ENCODE data around the gene EXOC7.

DNA sequence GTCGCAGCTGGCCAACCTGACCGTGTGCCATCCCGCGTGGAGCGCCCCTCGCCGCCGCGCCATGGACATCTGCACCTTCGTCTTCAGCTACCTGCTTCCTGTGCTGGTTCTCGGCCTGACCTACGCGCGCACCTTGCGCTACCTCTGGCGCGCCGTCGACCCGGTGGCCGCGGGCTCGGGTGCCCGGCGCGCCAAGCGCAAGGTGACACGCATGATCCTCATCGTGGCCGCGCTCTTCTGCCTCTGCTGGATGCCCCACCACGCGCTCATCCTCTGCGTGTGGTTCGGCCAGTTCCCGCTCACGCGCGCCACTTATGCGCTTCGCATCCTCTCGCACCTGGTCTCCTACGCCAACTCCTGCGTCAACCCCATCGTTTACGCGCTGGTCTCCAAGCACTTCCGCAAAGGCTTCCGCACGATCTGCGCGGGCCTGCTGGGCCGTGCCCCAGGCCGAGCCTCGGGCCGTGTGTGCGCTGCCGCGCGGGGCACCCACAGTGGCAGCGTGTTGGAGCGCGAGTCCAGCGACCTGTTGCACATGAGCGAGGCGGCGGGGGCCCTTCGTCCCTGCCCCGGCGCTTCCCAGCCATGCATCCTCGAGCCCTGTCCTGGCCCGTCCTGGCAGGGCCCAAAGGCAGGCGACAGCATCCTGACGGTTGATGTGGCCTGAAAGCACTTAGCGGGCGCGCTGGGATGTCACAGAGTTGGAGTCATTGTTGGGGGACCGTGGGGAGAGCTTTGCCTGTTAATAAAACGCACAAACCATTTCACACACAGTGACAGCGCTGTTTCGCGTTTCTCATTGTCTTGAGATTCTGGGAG lies 26.6 kb downstream of the EXOC7 start:
- TF ChIP-seq CTCF (conservative IDR thresholded peaks at IDR 0.05 in 1 of 2, IDR thresholded peaks at IDR 0.05 in 1 of 2; ENCODE audit: low read depth in 1 of 2, low read length in 2 of 2), result no peak
- TF ChIP-seq EZH2 (IDR thresholded peaks at IDR 0.05; ENCODE audit: low read length, missing control alignments), result peak; percentile 36

Measured in fibroblast of lung (primary cell).